SK-N-SH treated with all-trans-retinoic acid at 6 μM for 48 hours (cell line): Measurements from ENCODE around the gene ACAD10.

Experiments
- ARNTL ChIP-seq: fragments of 450-650 bp; formaldehyde crosslinking; IDR thresholded peaks from 2 replicates; pipeline ENCODE4 v1.5.0; 2020; ENCODE audit warnings: low read depth, mild to moderate bottlenecking, moderate library complexity, borderline replicate concordance
- PPARA ChIP-seq: fragments of 250-450 bp; sonication (Bioruptor Pico); IDR thresholded peaks from 2 replicates; pipeline ENCODE4 v1.5.0; 2020; ENCODE audit warnings: mild to moderate bottlenecking, borderline replicate concordance
- ZNF565 ChIP-seq: fragments of 450-650 bp; formaldehyde crosslinking; conservative IDR thresholded peaks from 2 replicates; pipeline ENCODE4 v1.5.0; 2020; ENCODE audit warnings: low read depth, mild to moderate bottlenecking, moderate library complexity
- ZNF8 ChIP-seq: fragments of 450-650 bp; formaldehyde crosslinking; IDR thresholded peaks from 2 replicates; pipeline ENCODE4 v1.5.0; 2020; ENCODE audit warnings: mild to moderate bottlenecking, moderate library complexity
- TF ChIP-seq, protein P1 (sequence below): fragments of 250-450 bp; sonication (Bioruptor Pico); IDR thresholded peaks from 2 replicates; pipeline ENCODE4 v1.8.0; 2020; ENCODE audit warnings: mild to moderate bottlenecking, moderate library complexity, borderline replicate concordance

DNA sequence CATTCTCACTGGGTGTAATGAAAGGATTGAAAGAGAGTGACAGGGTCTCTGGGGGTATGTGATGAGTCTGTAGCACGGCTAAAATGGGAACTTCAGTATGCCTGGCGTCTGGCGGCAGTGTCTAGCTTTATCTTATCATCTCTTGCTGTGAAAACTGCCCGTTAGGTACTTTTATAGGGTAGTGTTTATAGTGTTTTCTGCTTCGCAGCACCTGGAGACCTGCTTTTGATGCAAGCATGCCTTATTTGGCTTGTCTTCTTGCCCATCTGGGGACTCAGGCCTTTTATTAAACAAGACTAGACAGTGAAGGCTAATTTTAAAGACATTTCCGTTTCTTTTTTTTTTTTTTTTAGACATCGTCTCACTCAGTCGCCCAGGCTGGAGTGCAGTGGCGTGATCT, 44.6 kb downstream of the ACAD10 start:
- no peak for TF ChIP-seq PPARA (CRISPR knock-in tag)
- no peak for TF ChIP-seq ZNF8 (CRISPR knock-in tag)
- TF ChIP-seq, protein P1, sequence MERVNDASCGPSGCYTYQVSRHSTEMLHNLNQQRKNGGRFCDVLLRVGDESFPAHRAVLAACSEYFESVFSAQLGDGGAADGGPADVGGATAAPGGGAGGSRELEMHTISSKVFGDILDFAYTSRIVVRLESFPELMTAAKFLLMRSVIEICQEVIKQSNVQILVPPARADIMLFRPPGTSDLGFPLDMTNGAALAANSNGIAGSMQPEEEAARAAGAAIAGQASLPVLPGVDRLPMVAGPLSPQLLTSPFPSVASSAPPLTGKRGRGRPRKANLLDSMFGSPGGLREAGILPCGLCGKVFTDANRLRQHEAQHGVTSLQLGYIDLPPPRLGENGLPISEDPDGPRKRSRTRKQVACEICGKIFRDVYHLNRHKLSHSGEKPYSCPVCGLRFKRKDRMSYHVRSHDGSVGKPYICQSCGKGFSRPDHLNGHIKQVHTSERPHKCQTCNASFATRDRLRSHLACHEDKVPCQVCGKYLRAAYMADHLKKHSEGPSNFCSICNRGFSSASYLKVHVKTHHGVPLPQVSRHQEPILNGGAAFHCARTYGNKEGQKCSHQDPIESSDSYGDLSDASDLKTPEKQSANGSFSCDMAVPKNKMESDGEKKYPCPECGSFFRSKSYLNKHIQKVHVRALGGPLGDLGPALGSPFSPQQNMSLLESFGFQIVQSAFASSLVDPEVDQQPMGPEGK (CRISPR knock-in tag), result no peak
- no peak for TF ChIP-seq ZNF565 (CRISPR knock-in tag)
- no peak for TF ChIP-seq ARNTL (CRISPR knock-in tag)
